Gastrocnemius medialis (tissue), 4 donors: ENCODE data around the gene VPS36. TPM values are rescaled to one million over a fixed set of nuclear protein-coding genes. Genes with fewer than 3 reads are reported as not detected.

Experiments
- ATAC-seq, 2 donors: fragments of 150-250 bp; one replicate each; pipeline ENCODE4 v1.9.1; 2016
- DNase-seq, 2 donors: peaks; one replicate each; pipeline ENCODE4 v3.0.0-alpha.2; 2019
- H3K27ac ChIP-seq, 4 donors: fragments of 200-600 bp; sonication (generic); 1 replicate in 1 of 4; 2 replicates in 3 of 4; pipeline ENCODE4 v1.5.1; 2016 to 2018; ENCODE audit warnings: mild to moderate bottlenecking in 2 of 4, moderate library complexity in 1 of 4
- H3K27me3 ChIP-seq, 3 donors: fragments of 200-600 bp; sonication (generic) in 2 of 3; 1 replicate in 1 of 3; 2 replicates in 2 of 3; pipeline versions ENCODE4 v1.5.1 to v1.6.0; 2016 to 2019; ENCODE audit warnings: mild to moderate bottlenecking in 1 of 3, moderate library complexity in 1 of 3
- H3K36me3 ChIP-seq, 2 donors: fragments of 200-600 bp; sonication (generic) in 1 of 2; one replicate each; pipeline ENCODE4 v1.5.1; 2017 to 2018
- H3K4me1 ChIP-seq, 2 donors: fragments of 200-600 bp; sonication (generic) in 1 of 2; one replicate each; pipeline ENCODE4 v1.5.1; 2016 to 2017; ENCODE audit warnings: mild to moderate bottlenecking in 2 of 2
- H3K4me3 ChIP-seq, 4 donors: fragments of 200-600 bp; sonication (generic) in 3 of 4; 1 replicate in 1 of 4; 2 replicates in 3 of 4; pipeline ENCODE4 v1.5.1; 2016 to 2019; ENCODE audit warnings: mild to moderate bottlenecking in 2 of 4
- H3K9me3 ChIP-seq, 3 donors: fragments of 200-600 bp; sonication (generic) in 2 of 3; 1 replicate in 1 of 3; 2 replicates in 2 of 3; pipeline ENCODE4 v1.5.1; 2016 to 2019
- POLR2A ChIP-seq, 2 donors: fragments of 450-650 bp; IDR thresholded peaks; one replicate each; pipeline ENCODE4 v1.6.1; 2017; ENCODE audit warnings: antibody characterized with exemption in 2 of 2, mild to moderate bottlenecking in 2 of 2, moderate library complexity in 2 of 2
- in situ Hi-C, 4 donors: fragments of 200-750 bp; cut with MboI; loops; one replicate each; pipeline versions ENCODE4 v1.15.0 to v1.8.0; 2017; ENCODE audit warnings: low sequenced_read_pairs in 4 of 4
- intact Hi-C: fragments of 100-400 bp; cut with DNase I; formaldehyde crosslinking; loops from one replicate; pipeline ENCODE4 v1.15.1; 2023; ENCODE audit warnings: low total_unique reads
- total RNA-seq, 4 donors: library from RNA; depleted of rRNA; stranded (reverse); fragments of >200 nt; gene quantifications; one replicate each; pipeline versions ENCODE4 v1.1.0 to v1.2.3, GENCODE V29; 2016
- TF ChIP-seq, protein P1 (sequence below), 5 experiments: fragments of 450-650 bp in 3 of 5; fragments of 200-600 bp in 2 of 5; sonication (generic) in 2 of 5; IDR thresholded peaks in 4 of 5; conservative IDR thresholded peaks in 1 of 5; 1 replicate in 4 of 5; 2 replicates in 1 of 5; pipeline ENCODE4 v1.5.1; 2016 to 2019; ENCODE audit warnings: antibody characterized with exemption in 5 of 5, mild to moderate bottlenecking in 3 of 5, moderate library complexity in 3 of 5

The VPS36 gene
- total RNA-seq, 4 donors from 2014 or later, result 27.1 to 55.7 (median 45.2) TPM

DNA sequence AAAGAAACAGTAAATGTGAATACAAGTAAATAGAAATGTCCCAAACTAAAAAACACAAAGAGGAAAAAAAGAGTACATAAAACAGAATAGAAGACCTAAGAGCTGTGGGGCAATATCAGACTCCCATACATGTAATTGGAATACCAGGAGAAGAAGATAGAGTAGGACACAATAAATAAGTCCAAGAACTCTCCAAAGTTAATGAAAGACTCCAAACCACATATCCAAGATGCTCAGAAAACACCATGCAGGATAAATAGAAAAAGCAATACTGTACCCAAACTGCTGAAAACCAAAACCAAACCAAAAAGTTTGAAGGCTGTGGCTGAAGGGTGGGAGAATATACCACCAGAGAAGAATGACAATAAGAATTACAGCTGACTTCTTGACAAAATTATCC is 62.7 kb downstream of the VPS36 start:
- intact Hi-C loops, result no loop called here
- DNase-seq, result no peak
- no peak overlapping the region for H3K27ac ChIP-seq
- no peaks in the 10 kb centered on the region for H3K4me1 ChIP-seq
- no peaks in the 10 kb centered on the region for H3K27me3 ChIP-seq
- in situ Hi-C loops, result no loop called here
- TF ChIP-seq, protein P1, sequence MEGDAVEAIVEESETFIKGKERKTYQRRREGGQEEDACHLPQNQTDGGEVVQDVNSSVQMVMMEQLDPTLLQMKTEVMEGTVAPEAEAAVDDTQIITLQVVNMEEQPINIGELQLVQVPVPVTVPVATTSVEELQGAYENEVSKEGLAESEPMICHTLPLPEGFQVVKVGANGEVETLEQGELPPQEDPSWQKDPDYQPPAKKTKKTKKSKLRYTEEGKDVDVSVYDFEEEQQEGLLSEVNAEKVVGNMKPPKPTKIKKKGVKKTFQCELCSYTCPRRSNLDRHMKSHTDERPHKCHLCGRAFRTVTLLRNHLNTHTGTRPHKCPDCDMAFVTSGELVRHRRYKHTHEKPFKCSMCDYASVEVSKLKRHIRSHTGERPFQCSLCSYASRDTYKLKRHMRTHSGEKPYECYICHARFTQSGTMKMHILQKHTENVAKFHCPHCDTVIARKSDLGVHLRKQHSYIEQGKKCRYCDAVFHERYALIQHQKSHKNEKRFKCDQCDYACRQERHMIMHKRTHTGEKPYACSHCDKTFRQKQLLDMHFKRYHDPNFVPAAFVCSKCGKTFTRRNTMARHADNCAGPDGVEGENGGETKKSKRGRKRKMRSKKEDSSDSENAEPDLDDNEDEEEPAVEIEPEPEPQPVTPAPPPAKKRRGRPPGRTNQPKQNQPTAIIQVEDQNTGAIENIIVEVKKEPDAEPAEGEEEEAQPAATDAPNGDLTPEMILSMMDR (IDR thresholded peaks at IDR 0.05 in 4 of 5, conservative IDR thresholded peaks at IDR 0.05 in 1 of 5), result no peak
- TF ChIP-seq POLR2A (IDR thresholded peaks at IDR 0.05), result no peak
- no peaks in the 10 kb centered on the region for H3K9me3 ChIP-seq
- no peaks in the 10 kb centered on the region for H3K36me3 ChIP-seq
- ATAC-seq, result no peak
- no peak overlapping the region for H3K4me3 ChIP-seq

DNA sequence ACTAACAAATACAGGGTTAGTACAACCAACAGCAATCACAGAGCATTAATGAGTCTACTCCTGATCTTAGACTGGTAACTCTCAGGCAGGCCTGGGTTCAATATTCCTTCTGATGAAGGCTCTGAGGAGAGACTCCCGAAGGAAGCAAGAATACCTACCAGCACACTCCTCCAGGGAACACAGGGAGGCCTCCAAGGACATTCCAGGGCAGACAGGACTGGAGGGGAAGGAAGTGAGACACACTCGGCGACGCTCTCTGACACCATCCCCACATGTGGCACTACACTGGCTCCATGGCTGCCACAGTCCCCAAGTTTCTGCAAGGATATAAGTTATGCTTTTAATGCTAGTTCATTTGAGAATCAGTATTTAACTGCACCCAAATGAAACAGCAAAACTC is 64.6 kb downstream of the VPS36 start:
- ATAC-seq, result no peak
- H3K9me3 ChIP-seq, result no peaks in the 10 kb centered on the region
- in situ Hi-C loops, result no loop called here

DNA sequence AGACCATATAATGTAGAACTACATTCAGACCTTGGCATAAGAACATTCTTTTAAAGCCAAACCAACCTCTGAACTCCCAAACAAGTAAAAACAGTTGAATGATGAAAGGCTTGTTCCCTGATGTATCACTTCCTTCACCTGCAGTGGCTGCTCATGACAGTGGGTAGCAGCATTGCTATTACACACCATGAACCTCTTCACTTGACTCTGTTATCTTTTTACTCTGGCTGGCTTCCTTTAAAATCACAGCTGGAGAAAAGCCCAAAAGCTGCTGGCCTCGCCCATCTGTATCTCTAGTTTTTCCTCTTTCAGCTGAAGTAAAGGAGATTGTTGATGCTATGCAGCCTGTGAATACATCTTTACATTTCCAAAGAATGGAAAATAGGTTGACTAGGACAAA is 67.1 kb downstream of the VPS36 start:
- in situ Hi-C loops (no loop called here), intact Hi-C loops (no loop called here)
- TF ChIP-seq, protein P1 (IDR thresholded peaks at IDR 0.05 in 4 of 5, conservative IDR thresholded peaks at IDR 0.05 in 1 of 5), result no peak
- no peak for TF ChIP-seq POLR2A (IDR thresholded peaks at IDR 0.05)
- H3K27ac ChIP-seq, result no peak overlapping the region
- no peaks in the 10 kb centered on the region for H3K36me3 ChIP-seq
- H3K4me1 ChIP-seq, result no peaks in the 10 kb centered on the region
- H3K27me3 ChIP-seq, result no peaks in the 10 kb centered on the region
- no peak for DNase-seq
- no peak overlapping the region for H3K4me3 ChIP-seq
- ATAC-seq, result no peak
- H3K9me3 ChIP-seq, result no peaks in the 10 kb centered on the region

More for the DNA sequence above, 64.6 kb downstream of the VPS36 start:
- DNase-seq, result no peak
- no peaks in the 10 kb centered on the region for H3K36me3 ChIP-seq
- no peak overlapping the region for H3K4me3 ChIP-seq
- H3K27me3 ChIP-seq, result no peaks in the 10 kb centered on the region
- H3K4me1 ChIP-seq, result no peaks in the 10 kb centered on the region
- H3K27ac ChIP-seq, result no peak overlapping the region
- TF ChIP-seq, protein P1 (IDR thresholded peaks at IDR 0.05 in 4 of 5, conservative IDR thresholded peaks at IDR 0.05 in 1 of 5), result no peak
- no peak for TF ChIP-seq POLR2A (IDR thresholded peaks at IDR 0.05)
- intact Hi-C loops, result no loop called here

DNA sequence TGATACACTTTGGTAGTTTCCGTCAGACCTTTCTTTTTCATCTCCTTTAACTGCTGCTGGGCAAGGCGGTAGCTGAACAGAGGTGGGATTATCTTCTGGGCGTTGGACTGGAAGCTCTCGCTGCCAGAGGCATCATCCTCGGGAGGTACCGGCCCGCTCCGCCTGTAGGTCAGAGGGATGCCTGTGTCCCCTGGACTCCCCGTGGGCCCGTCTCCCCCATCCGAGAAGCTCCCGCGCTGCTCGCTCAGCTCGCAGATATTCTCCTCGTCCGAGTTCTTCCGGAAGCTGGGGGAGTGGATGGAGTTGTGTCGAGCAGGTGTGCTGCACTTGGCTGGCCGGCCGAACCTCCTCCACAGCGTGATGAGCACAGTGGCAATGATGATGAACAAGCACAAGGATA is 72.1 kb downstream of the VPS36 start:
- ATAC-seq, result no peak
- Histone ChIP-seq H3K4me1 (no peaks in the 10 kb centered on the region), H3K4me3 (no peak overlapping the region), H3K27ac (no peak overlapping the region), H3K9me3 (no peaks in the 10 kb centered on the region), H3K36me3 (no peaks in the 10 kb centered on the region), H3K27me3 (no peaks in the 10 kb centered on the region)
- no peak for DNase-seq
- intact Hi-C loops, result no loop called here
- in situ Hi-C loops, result no loop called here
- TF ChIP-seq, protein P1 (IDR thresholded peaks at IDR 0.05 in 4 of 5, conservative IDR thresholded peaks at IDR 0.05 in 1 of 5), result no peak
- no peak for TF ChIP-seq POLR2A (IDR thresholded peaks at IDR 0.05)

DNA sequence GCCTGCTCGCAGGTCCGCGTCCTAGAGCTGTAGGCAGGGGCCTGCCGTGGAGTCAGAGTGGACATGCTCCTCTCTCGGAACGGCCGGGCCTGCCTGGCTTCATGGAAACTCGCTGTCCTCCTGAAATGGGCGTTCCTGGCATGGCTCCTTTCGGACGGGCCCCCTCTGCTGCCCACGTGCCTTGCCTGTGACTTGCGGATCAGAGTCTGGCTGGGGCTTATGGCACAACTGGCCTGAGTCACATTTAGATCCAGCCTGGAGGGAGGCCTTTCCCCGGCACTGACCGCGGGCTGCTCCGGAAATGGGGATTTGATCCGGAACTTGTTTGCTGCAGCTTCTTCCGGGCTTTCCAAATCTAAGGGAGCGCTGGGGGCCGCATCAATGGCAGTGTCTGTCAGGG is 72.5 kb downstream of the VPS36 start:
- TF ChIP-seq POLR2A (IDR thresholded peaks at IDR 0.05), result no peak
- TF ChIP-seq, protein P1 (IDR thresholded peaks at IDR 0.05 in 4 of 5, conservative IDR thresholded peaks at IDR 0.05 in 1 of 5), result no peak
- Histone ChIP-seq H3K27ac (no peak overlapping the region), H3K9me3 (no peaks in the 10 kb centered on the region), H3K27me3 (no peaks in the 10 kb centered on the region), H3K36me3 (no peaks in the 10 kb centered on the region), H3K4me3 (no peak overlapping the region), H3K4me1 (no peaks in the 10 kb centered on the region)
- ATAC-seq, result no peak
- intact Hi-C loops, result no loop called here
- DNase-seq, result no peak
- in situ Hi-C loops, result no loop called here
